HCT116 (cell line): Measurements from ENCODE around the gene SPATA20.

Source experiments
- EZH2 ChIP-seq: fragments of 200-600 bp; sonication (generic); IDR thresholded peaks from 2 replicates; pipeline ENCODE4 v1.6.1; 2017; ENCODE audit warnings: antibody characterized with exemption, mixed run types
- JUND ChIP-seq: IDR thresholded peaks from 2 replicates; pipeline ENCODE4 v1.6.1; 2012
- POLR2A ChIP-seq: IDR thresholded peaks from 2 replicates; pipeline ENCODE4 v1.7.0; 2011; ENCODE audit warnings: borderline replicate concordance; ENCODE audit not compliant: insufficient read depth, insufficient read length; ENCODE audit errors: extremely low read depth
- POLR2AphosphoS5 ChIP-seq: IDR thresholded peaks from 2 replicates; pipeline ENCODE4 v1.6.1; 2011; ENCODE audit warnings: mild to moderate bottlenecking, low read depth, low read length, moderate library complexity
- SP1 ChIP-seq: IDR thresholded peaks from 2 replicates; pipeline ENCODE4 v1.6.1; 2012; ENCODE audit warnings: low read depth
- TCF7L2 ChIP-seq: IDR thresholded peaks from 2 replicates; pipeline ENCODE4 v1.7.0; 2011; ENCODE audit warnings: borderline replicate concordance, inconsistent platforms; ENCODE audit not compliant: insufficient read depth, insufficient read length; ENCODE audit errors: extremely low read depth
- ZNF274 ChIP-seq: fragments of 200-500 bp; sonication (Bioruptor generic); IDR thresholded peaks from 2 replicates; pipeline ENCODE4 v1.6.1; 2014; ENCODE audit warnings: mild to moderate bottlenecking, low read depth, low read length, inconsistent platforms
- TF ChIP-seq, protein P1 (sequence below), 3 experiments: fragments of 200-600 bp in 1 of 3; sonication (generic) in 1 of 3; IDR thresholded peaks in 2 of 3; conservative IDR thresholded peaks in 1 of 3; 2 replicates each; pipeline ENCODE4 v1.5.1; 2012 to 2017; ENCODE audit warnings: low read depth in 2 of 3, low read length in 2 of 3, antibody characterized with exemption in 1 of 3, borderline replicate concordance in 1 of 3, control low read depth in 1 of 3, mild to moderate bottlenecking in 1 of 3, mixed read lengths in 1 of 3, mixed run types in 1 of 3, moderate library complexity in 1 of 3; ENCODE audit not compliant: insufficient read depth in 1 of 3
- TF ChIP-seq, protein P2 (sequence below): IDR thresholded peaks from 2 replicates; pipeline ENCODE4 v1.6.1; 2012
- TF ChIP-seq, protein P3 (sequence below): IDR thresholded peaks from 2 replicates; pipeline ENCODE4 v1.6.1; 2012
- TF ChIP-seq, protein P4 (sequence below): IDR thresholded peaks from 2 replicates; pipeline ENCODE4 v1.6.1; 2011; ENCODE audit warnings: mild to moderate bottlenecking, low read length, moderate library complexity; ENCODE audit not compliant: insufficient replicate concordance; ENCODE audit errors: extremely low read depth

DNA sequence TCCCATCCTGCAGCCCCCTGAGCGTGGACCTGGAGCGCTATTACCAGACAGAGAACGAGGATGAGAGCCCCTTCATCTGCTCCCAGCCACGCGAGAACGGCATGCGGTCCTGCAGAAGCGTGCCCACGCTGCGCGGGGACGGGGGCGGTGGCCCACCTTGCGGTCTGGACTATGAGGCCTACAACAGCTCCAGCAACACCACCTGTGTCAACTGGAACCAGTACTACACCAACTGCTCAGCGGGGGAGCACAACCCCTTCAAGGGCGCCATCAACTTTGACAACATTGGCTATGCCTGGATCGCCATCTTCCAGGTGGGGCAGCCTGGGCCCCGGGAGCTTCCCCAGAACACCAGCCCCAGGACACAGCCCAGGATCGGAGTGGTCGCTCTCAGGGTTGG is 25.6 kb downstream of the SPATA20 start:
- TF ChIP-seq SP1: no peak
- TF ChIP-seq POLR2AphosphoS5: no peak
- TF ChIP-seq POLR2A: no peak
- no peak for TF ChIP-seq JUND
- TF ChIP-seq, protein P1, sequence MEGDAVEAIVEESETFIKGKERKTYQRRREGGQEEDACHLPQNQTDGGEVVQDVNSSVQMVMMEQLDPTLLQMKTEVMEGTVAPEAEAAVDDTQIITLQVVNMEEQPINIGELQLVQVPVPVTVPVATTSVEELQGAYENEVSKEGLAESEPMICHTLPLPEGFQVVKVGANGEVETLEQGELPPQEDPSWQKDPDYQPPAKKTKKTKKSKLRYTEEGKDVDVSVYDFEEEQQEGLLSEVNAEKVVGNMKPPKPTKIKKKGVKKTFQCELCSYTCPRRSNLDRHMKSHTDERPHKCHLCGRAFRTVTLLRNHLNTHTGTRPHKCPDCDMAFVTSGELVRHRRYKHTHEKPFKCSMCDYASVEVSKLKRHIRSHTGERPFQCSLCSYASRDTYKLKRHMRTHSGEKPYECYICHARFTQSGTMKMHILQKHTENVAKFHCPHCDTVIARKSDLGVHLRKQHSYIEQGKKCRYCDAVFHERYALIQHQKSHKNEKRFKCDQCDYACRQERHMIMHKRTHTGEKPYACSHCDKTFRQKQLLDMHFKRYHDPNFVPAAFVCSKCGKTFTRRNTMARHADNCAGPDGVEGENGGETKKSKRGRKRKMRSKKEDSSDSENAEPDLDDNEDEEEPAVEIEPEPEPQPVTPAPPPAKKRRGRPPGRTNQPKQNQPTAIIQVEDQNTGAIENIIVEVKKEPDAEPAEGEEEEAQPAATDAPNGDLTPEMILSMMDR (IDR thresholded peaks at IDR 0.05 in 2 of 3, conservative IDR thresholded peaks at IDR 0.05 in 1 of 3; ENCODE audit: borderline replicate concordance in 1 of 3, insufficient read depth in 1 of 3, low read depth in 2 of 3, low read length in 2 of 3): no peak
- TF ChIP-seq, protein P2, sequence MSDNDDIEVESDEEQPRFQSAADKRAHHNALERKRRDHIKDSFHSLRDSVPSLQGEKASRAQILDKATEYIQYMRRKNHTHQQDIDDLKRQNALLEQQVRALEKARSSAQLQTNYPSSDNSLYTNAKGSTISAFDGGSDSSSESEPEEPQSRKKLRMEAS: no peak
- TF ChIP-seq, protein P3, sequence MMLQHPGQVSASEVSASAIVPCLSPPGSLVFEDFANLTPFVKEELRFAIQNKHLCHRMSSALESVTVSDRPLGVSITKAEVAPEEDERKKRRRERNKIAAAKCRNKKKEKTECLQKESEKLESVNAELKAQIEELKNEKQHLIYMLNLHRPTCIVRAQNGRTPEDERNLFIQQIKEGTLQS: no peak
- TF ChIP-seq EZH2: no peak
- no peak for TF ChIP-seq ZNF274
- TF ChIP-seq, protein P4, sequence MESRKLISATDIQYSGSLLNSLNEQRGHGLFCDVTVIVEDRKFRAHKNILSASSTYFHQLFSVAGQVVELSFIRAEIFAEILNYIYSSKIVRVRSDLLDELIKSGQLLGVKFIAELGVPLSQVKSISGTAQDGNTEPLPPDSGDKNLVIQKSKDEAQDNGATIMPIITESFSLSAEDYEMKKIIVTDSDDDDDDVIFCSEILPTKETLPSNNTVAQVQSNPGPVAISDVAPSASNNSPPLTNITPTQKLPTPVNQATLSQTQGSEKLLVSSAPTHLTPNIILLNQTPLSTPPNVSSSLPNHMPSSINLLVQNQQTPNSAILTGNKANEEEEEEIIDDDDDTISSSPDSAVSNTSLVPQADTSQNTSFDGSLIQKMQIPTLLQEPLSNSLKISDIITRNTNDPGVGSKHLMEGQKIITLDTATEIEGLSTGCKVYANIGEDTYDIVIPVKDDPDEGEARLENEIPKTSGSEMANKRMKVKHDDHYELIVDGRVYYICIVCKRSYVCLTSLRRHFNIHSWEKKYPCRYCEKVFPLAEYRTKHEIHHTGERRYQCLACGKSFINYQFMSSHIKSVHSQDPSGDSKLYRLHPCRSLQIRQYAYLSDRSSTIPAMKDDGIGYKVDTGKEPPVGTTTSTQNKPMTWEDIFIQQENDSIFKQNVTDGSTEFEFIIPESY: no peak
- TF ChIP-seq TCF7L2: no peak
